Esophagus (tissue), 2 donors: ENCODE results near the gene HELLS. TPM values are rescaled to one million over a fixed set of nuclear protein-coding genes. Genes with fewer than 3 reads are reported as not detected.
A peak's percentile ranks its signal among the peaks of the same experiment; 100 is the strongest.
"Not testable (repeated sequence)": the region's sequence is repeated elsewhere in the genome, so short reads cannot be mapped to it uniquely, and the experiment has no call there.

Experiments
- H3K27ac ChIP-seq, 2 donors: one replicate each; pipeline ENCODE4 v1.5.1; 2013; ENCODE audit warnings: low read depth in 2 of 2, mild to moderate bottlenecking in 2 of 2, inconsistent platforms in 1 of 2, low read length in 1 of 2, moderate library complexity in 1 of 2
- H3K27me3 ChIP-seq, 2 donors: one replicate each; pipeline ENCODE4 v1.6.1; 2013; ENCODE audit warnings: low read length in 2 of 2, control low read depth in 1 of 2, mild to moderate bottlenecking in 1 of 2; ENCODE audit not compliant: insufficient read depth in 2 of 2, control insufficient read depth in 1 of 2
- H3K36me3 ChIP-seq, 2 donors: one replicate each; pipeline ENCODE4 v1.6.1; 2013; ENCODE audit warnings: low read length in 1 of 2; ENCODE audit not compliant: control insufficient read depth in 2 of 2, insufficient read depth in 2 of 2
- H3K4me1 ChIP-seq, 2 donors: one replicate each; pipeline ENCODE4 v1.6.1; 2013; ENCODE audit warnings: low read length in 1 of 2; ENCODE audit not compliant: control insufficient read depth in 2 of 2, insufficient read depth in 2 of 2
- H3K4me3 ChIP-seq, 2 donors: one replicate each; pipeline ENCODE4 v1.5.1; 2013; ENCODE audit warnings: low read length in 2 of 2, mild to moderate bottlenecking in 2 of 2, low read depth in 1 of 2, moderate library complexity in 1 of 2
- H3K9me3 ChIP-seq, 2 donors: one replicate each; pipeline ENCODE4 v1.6.1; 2013; ENCODE audit warnings: mild to moderate bottlenecking in 2 of 2, low read depth in 1 of 2, low read length in 1 of 2, moderate library complexity in 1 of 2; ENCODE audit not compliant: control insufficient read depth in 2 of 2, insufficient read depth in 1 of 2
- WGBS, 2 donors: extraction: QIAGEN DNeasy Blood & Tissue Kit; methylation state at CpG; one replicate each; pipeline ENCODE4 v1.1.7; 2013; 5-methylcytosine and 5-hydroxymethylcytosine counted together
- polyA plus RNA-seq, 2 donors: library from polyadenylated mRNA; stranded (reverse); fragments of 200-250 nt; gene quantifications; one replicate each; pipeline ENCODE4 v1.2.3, GENCODE V29; 2013
- donor health status: healthy with polysubstance abuse.
- donor health status: Bipolar disorder and iron deficiency.

Gene HELLS
- polyA plus RNA-seq = 10 to 100 TPM in 1 of 2 donors, 1 to 10 TPM in 1; 6.3 to 12.0 TPM

DNA sequence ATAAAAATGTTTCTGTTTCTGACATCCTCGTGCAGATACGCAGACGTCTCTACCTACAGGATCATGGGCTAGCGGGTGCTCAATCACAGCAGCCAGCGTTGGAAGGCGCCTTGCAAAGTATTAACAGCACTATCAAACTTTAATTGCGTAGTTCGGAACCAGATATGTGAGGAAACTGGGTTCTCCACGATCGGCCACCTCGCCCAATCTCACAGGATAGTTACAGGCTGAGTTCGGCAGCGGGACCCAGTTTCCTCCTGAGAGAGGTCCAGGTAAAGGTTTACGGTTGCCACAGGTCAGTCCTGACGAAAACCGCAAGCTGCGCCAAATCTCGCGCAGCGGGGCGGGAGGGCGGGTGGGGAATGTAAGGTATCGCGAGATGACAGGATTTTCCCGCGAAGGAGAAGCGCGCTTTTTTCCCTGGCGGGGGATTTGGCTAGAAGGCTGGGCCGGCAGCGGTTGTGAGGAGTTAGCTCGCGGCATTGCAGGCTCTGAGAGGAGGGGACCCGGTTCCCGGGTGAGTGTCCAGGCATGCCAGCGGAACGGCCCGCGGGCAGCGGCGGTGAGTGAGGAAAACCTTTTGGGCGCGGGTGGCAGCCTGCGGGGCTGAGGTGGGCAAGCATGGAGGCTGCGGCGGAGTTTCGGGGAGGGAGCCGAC, at the start of gene HELLS:
HELLS (plus strand) TSS at position 398 of the 658 bp plus-strand sequence; CDS start at position 532, 134 bp downstream.
- peak within 1 kb of the TSS; percentile 80 to 83 for H3K27ac ChIP-seq
- no peaks in the 10 kb centered on the region for H3K9me3 ChIP-seq
- H3K27me3 ChIP-seq = no peaks in the 10 kb centered on the region
- peak within 1 kb of the TSS; percentile 77 to 79 for H3K4me3 ChIP-seq
- H3K4me1 ChIP-seq = no peaks in the 10 kb centered on the region
- WGBS, 2 donors = 0 to 1% methylated on average over 48 of the region's 48 CpGs
- no peaks in the 10 kb centered on the region for H3K36me3 ChIP-seq

DNA sequence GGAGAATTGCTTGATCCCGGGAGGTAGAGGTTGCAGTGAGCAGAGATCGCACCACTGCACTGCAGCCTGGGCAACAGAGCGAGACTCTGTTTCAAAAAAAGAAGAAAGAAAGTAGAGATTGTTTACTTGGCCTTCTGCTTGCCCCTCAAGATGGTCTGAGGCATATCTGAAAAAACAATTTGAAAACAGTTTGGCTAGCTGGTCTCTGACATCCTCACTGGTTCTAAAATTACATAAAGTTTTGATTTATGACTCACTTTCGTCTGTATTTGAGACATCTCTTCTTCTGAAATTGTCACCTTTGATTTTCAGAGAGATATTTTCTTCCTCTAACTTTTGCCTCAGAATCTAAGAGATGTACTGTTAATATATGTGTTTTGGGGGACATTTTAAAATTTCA, 49.6 kb upstream of the HELLS start:
- WGBS, 2 donors = 80 to 84% methylated on average over 4 of the region's 4 CpGs

DNA sequence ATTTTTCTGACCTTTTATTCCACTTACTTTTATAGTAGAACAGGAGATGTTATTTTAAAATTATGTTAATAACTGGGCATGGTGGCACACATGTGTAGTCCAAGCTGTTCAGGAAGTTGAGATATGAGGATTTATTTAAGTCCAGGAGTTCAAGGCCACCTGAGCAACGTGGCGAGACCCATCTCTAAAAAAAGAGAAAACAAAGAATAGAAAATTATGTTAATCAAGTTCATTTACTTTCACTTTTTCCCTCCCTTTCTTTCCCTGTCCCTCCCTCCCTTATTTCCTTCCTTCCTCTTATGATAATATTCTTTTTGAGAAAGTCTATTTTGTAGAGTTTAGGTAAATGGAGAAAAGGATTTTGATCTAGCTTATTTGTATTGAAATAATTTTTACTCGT, 48.9 kb upstream of the HELLS start:
- Histone ChIP-seq H3K27ac (no peak overlapping the region), H3K9me3 (no peaks in the 10 kb centered on the region), H3K4me1 (no peaks in the 10 kb centered on the region), H3K4me3 (no peak overlapping the region), H3K36me3 (no peaks in the 10 kb centered on the region), H3K27me3 (no peaks in the 10 kb centered on the region)
- WGBS, 2 donors = 64 to 69% methylated on average over 3 of the region's 3 CpGs

More for the DNA sequence above, 49.6 kb upstream of the HELLS start:
- Histone ChIP-seq H3K9me3 (no peaks in the 10 kb centered on the region), H3K36me3 (no peaks in the 10 kb centered on the region), H3K4me1 (no peaks in the 10 kb centered on the region), H3K27ac (no peak overlapping the region), H3K27me3 (no peaks in the 10 kb centered on the region), H3K4me3 (no peak overlapping the region)

DNA sequence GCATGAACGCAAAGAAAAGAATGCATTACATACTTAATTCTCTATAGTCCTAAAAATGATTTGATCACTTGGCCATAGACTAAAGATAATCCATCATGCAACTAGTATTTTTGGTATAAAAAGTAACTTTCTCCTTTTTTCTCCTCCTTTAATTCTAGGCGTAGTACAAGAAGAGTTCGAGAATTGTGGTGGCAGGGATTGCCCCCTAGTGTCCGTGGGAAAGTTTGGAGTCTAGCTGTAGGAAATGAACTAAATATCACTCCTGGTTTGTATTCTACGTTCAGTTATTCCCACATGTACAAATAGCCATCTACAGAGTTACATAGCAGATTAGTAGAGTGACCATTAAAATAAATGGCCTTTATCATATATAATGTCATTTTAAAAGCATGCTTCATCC, 45.5 kb upstream of the HELLS start:
- H3K27ac ChIP-seq = no peak overlapping the region
- no peaks in the 10 kb centered on the region for H3K9me3 ChIP-seq
- H3K4me3 ChIP-seq = no peak overlapping the region
- WGBS, 2 donors = 77 to 82% methylated on average over 5 of the region's 5 CpGs
- H3K4me1 ChIP-seq = no peaks in the 10 kb centered on the region
- no peaks in the 10 kb centered on the region for H3K27me3 ChIP-seq
- H3K36me3 ChIP-seq = no peaks in the 10 kb centered on the region

DNA sequence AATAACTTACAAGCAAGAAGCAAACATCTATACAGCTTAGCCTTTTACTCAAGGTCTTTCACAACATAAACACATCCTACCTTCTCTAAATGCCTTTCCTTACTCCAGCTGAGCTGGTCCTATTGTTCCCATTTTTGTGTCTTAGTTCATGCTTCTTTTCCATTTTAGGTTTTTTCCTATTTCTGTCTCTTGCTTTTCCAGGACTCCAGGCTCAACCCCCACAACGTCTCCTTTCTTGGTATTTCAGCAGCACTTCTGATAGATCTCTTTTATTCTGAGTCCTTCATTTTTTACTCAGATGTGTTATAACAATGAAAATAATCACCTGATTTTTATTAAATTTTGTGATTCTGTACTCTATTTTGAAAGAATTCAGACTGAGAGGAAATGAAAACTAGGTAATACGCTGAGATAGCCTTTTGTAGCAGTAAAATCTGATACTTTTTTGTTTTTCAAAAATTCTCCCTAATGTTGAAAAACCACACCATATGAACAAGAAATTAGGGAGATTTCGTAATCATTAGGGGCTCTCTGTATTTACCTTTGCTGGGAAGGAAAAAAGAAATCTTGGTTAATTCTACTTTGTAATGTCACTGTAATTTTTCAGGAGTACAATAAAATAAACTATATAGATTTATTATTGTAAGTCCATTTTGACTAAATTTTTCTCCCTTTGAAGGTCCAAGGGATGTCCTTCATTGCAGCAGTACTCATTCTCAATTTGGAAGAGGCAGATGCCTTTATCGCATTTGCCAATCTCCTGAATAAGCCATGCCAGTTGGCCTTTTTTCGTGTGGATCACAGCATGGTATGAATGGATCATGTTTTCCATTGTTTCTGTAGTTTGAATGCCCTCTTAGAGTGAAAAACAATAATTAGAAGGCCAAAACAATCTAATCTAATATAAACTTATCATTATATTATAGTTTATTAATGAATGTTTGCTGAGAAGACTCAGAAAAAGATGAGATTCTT, 24.0 kb upstream of the HELLS start:
- 86 to 90% methylated on average over 5 of the region's 5 CpGs for WGBS, 2 donors
- H3K27ac ChIP-seq = no peak overlapping the region
- no peaks in the 10 kb centered on the region for H3K27me3 ChIP-seq
- H3K4me1 ChIP-seq = no peaks in the 10 kb centered on the region
- no peaks in the 10 kb centered on the region for H3K36me3 ChIP-seq
- no peak overlapping the region for H3K4me3 ChIP-seq
- no peaks in the 10 kb centered on the region for H3K9me3 ChIP-seq

DNA sequence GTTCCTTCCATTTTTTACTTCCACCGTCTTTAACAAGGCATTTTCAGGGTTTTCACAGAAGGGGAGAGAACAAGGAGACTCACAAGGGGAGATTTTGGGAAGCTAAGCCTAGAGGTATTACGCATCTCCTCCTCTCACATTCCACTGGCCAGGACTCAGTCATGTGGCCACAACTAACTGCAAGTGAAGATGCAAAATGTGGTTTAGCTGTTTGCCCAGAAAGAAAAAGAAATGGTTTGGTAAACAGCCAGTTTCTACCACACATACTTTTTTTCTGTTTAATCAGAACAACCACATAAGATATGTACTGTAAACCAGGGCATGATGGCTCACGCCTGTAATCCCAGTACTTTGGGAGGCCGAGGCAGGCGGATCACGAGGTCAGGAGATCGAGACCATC, 21.4 kb upstream of the HELLS start:
- 85 to 90% methylated on average over 7 of the region's 7 CpGs for WGBS, 2 donors
- Histone ChIP-seq H3K4me3 (no peak overlapping the region), H3K36me3 (no peaks in the 10 kb centered on the region)

DNA sequence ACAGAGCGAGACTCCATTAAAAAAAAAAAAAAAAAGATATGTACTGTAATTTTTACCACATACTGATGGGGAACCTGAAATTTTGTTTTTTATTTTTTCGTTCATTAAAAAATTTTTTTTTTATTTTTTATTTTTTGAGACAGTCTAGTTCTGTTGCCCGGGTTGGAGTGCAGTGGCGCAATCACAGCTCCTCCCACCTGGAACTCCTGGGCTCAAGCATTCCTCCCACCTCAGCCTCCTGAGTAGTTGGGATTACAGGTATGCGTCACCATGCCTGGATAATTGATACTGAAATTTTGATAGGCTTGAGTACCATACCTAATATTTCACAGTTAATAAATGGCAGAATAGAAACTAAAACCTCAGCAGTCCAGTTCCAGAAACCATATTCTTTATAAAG, 20.9 kb upstream of the HELLS start:
- no peaks in the 10 kb centered on the region for H3K36me3 ChIP-seq

More for the DNA sequence above, 21.4 kb upstream of the HELLS start:
- Histone ChIP-seq H3K4me1 (no peaks in the 10 kb centered on the region), H3K27ac (no peak overlapping the region), H3K9me3 (no peaks in the 10 kb centered on the region), H3K27me3 (no peaks in the 10 kb centered on the region)

DNA sequence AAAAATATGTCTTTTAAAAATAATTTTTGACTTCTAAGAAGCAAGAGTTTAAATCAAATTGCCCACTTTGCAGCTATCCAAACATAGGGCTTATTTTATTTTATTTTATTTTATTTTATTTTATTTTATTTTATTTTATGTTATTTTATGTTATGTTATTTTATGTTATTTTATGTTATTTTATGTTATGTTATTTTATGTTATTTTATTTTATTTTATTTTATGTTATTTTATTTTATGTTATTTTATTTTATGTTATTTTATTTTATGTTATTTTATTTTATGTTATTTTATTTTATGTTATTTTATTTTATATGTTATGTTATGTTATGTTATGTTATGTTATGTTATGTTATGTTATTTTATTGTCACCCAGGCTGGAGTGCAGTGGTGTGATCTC, 14.0 kb upstream of the HELLS start:
- not testable (repeated sequence) for H3K9me3 ChIP-seq, H3K27ac ChIP-seq, H3K4me1 ChIP-seq, H3K4me3 ChIP-seq, H3K27me3 ChIP-seq, H3K36me3 ChIP-seq

More for the DNA sequence above, 20.9 kb upstream of the HELLS start:
- WGBS, 2 donors = 95 to 98% methylated on average over 5 of the region's 5 CpGs
- Histone ChIP-seq H3K4me1 (no peaks in the 10 kb centered on the region), H3K9me3 (no peaks in the 10 kb centered on the region), H3K27me3 (no peaks in the 10 kb centered on the region), H3K27ac (no peak overlapping the region), H3K4me3 (no peak overlapping the region)

DNA sequence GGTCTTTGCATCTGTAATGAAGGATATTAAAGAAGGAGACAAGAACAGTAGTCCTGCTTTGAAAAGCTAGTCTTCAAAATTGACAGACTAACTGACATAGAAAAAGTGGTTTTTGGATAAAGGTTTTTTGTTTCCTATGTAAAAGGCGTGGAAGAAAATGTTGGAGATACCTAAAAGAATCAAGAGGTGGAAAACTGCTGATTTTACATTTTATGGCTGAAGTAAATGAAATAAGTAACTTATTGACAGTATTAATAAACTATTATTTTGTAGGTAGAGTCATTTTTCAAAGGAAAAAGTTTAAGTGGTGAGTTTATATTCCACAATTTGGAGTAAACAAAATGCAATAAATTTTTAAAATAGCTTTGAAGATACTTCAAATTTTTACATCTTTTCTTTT, 12.6 kb upstream of the HELLS start:
- 87 to 96% methylated on average over 1 of the region's 1 CpG for WGBS, 2 donors
- no peak overlapping the region for H3K27ac ChIP-seq

More for the DNA sequence above, 12.6 kb upstream of the HELLS start:
- Histone ChIP-seq H3K9me3 (no peaks in the 10 kb centered on the region), H3K4me1 (no peaks in the 10 kb centered on the region), H3K36me3 (peaks cover 2 to 5% of the 10 kb centered on the region in 2 donors), H3K4me3 (no peak overlapping the region), H3K27me3 (no peaks in the 10 kb centered on the region)
